Esophagus muscularis mucosa (tissue), 3 donors: ENCODE measurements around the gene SCML1.

ENCODE experiments used
- CTCF ChIP-seq, 3 experiments: fragments of 200-600 bp in 2 of 3; fragments of 450-650 bp in 1 of 3; sonication (generic) in 2 of 3; IDR thresholded peaks; one replicate each; pipeline ENCODE4 v1.5.1; 2017 to 2019; ENCODE audit warnings: antibody characterized with exemption in 3 of 3, mild to moderate bottlenecking in 2 of 3, moderate library complexity in 1 of 3
- EP300 ChIP-seq: sonication (generic); formaldehyde crosslinking; IDR thresholded peaks from one replicate; pipeline ENCODE4 v1.6.1; 2017; ENCODE audit warnings: antibody characterized with exemption

GRCh38 chrX:17700976-17701375, 36.3 kb upstream of the SCML1 start:
- TF ChIP-seq CTCF (IDR thresholded peaks at IDR 0.05), result no peak
- no peak for TF ChIP-seq EP300
